HUES64 (cell line): ENCODE measurements around the gene ZIM2.

ENCODE experiments used
- H3K27ac ChIP-seq: 2 replicates; pipeline ENCODE4 v1.7.0; 2013; ENCODE audit warnings: low read depth, low read length, inconsistent platforms
- H3K27me3 ChIP-seq: 2 replicates; pipeline ENCODE4 v1.6.1; 2013; ENCODE audit warnings: mild to moderate bottlenecking, low read length; ENCODE audit not compliant: insufficient read depth
- H3K36me3 ChIP-seq: 2 replicates; pipeline ENCODE4 v1.6.1; 2013; ENCODE audit warnings: mild to moderate bottlenecking, low read length; ENCODE audit not compliant: insufficient read depth
- H3K4me1 ChIP-seq: 2 replicates; pipeline ENCODE4 v1.6.1; 2013; ENCODE audit warnings: mild to moderate bottlenecking, low read length, moderate library complexity; ENCODE audit not compliant: insufficient read depth
- H3K4me3 ChIP-seq: 2 replicates; pipeline ENCODE4 v1.5.1; 2013; ENCODE audit warnings: mild to moderate bottlenecking, low read length, moderate library complexity
- H3K9ac ChIP-seq: 2 replicates; pipeline ENCODE4 v1.6.1; 2013; ENCODE audit warnings: mild to moderate bottlenecking, low read depth, low read length
- H3K9me3 ChIP-seq: 2 replicates; pipeline ENCODE4 v1.6.1; 2013; ENCODE audit warnings: low read depth, low read length; ENCODE audit not compliant: insufficient read depth
- WGBS: fragments of 150-250, 120-280 bp; methylation state at CpG from one replicate; pipeline ENCODE4 v1.1.7; 2013; ENCODE audit warnings: missing lambda C conversion rate; 5-methylcytosine and 5-hydroxymethylcytosine counted together

ZIM2 gene

DNA sequence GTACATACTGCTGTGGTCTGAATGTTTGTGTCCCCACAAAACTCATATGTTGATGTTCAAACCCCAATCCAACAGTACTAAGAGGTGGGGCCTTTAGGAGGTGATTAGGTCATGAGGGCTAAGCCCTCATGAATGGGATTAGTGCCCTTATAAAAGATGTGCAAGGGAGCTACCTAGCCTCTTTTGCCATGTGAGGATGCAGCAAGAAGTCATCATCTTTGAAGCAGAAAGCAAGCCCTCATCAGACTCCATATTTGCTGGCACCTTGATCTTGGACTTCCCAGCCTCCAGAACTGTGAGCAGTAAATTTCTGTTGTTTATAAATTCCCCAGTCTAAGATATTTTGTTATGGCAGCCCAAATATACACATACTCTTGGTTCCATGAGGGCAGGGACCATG, 33.9 kb downstream of the ZIM2 start:
- Histone ChIP-seq H3K27me3 (no peaks in the 10 kb centered on the region), H3K36me3 (no peaks in the 10 kb centered on the region), H3K9ac (no peak overlapping the region), H3K27ac (no peak overlapping the region), H3K4me3 (no peak overlapping the region), H3K4me1 (no peaks in the 10 kb centered on the region), H3K9me3 (peaks cover 100% of the 10 kb centered on the region)

- no peaks in the 10 kb centered on the region for H3K36me3 ChIP-seq
- H3K9me3 ChIP-seq, result peaks cover 95% of the 10 kb centered on the region
- H3K9ac ChIP-seq, result no peak overlapping the region
- H3K27ac ChIP-seq, result no peak overlapping the region
- no peak overlapping the region for H3K4me3 ChIP-seq
- no peaks in the 10 kb centered on the region for H3K27me3 ChIP-seq
- no peaks in the 10 kb centered on the region for H3K4me1 ChIP-seq
- WGBS, result 56% methylated on average over 4 of the region's 4 CpGs
These were observed 62.2 kb downstream of the ZIM2 start for GRCh38 chr19:56778351-56778750.

- Histone ChIP-seq H3K9ac (no peak overlapping the region), H3K36me3 (no peaks in the 10 kb centered on the region), H3K27me3 (no peaks in the 10 kb centered on the region), H3K4me3 (no peak overlapping the region), H3K9me3 (peaks cover 91% of the 10 kb centered on the region), H3K4me1 (no peaks in the 10 kb centered on the region), H3K27ac (no peak overlapping the region)
- WGBS, result no CpG with 5 or more reads among the region's 4 CpGs
These were observed 70.9 kb downstream of the ZIM2 start for GRCh38 chr19:56769650-56770049.

DNA sequence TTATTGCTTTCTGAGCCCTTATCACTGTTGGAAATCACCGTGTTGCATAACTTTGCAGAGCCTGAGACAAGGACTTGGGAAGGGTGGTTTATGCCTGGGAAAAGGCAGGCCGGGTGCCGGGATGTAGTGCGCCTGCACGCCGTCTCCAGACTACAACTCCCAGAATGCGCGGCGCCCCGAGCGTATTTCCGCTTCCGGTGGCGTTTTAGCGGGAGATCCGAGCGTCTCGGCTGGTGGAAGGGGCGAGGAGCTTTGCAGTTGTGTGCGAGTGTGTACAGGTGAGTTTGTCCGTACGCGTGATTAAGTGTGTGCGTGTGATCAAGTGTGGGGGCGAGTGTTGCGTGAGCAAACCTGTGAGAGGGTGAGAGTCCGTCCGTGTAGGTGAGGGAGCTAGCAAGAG, 75.4 kb downstream of the ZIM2 start:
- no peak overlapping the region for H3K27ac ChIP-seq
- H3K9ac ChIP-seq, result no peak overlapping the region
- no peak overlapping the region for H3K4me3 ChIP-seq
- no peaks in the 10 kb centered on the region for H3K36me3 ChIP-seq
- no peaks in the 10 kb centered on the region for H3K27me3 ChIP-seq
- no peaks in the 10 kb centered on the region for H3K4me1 ChIP-seq
- 92% methylated on average over 28 of the region's 28 CpGs for WGBS
- peaks cover 97% of the 10 kb centered on the region for H3K9me3 ChIP-seq

- Histone ChIP-seq H3K27ac (no peak overlapping the region), H3K4me1 (no peaks in the 10 kb centered on the region), H3K9ac (no peak overlapping the region), H3K36me3 (no peaks in the 10 kb centered on the region), H3K4me3 (no peak overlapping the region), H3K9me3 (peaks cover 97% of the 10 kb centered on the region), H3K27me3 (no peaks in the 10 kb centered on the region)
- WGBS, result 79% methylated on average over 1 of the region's 1 CpG
These were observed 76.3 kb downstream of the ZIM2 start for GRCh38 chr19:56764196-56764695.

DNA sequence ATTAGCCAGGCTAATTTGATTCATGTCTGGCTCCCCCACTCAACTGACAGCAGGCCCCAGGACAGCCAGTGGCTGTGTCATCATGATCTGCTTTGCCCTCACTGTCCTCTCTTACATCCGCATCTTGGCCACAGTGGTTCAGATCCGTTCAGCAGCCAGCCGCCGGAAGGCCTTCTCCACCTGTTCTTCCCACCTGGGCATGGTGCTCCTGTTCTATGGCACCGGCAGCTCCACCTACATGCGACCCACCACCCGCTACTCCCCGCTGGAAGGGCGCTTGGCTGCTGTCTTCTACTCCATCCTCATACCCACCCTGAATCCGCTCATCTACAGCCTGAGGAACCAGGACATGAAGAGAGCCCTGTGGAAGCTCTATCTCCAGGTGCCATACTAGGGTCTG, 79.7 kb downstream of the ZIM2 start:
- no peak overlapping the region for H3K9ac ChIP-seq
- H3K27ac ChIP-seq, result no peak overlapping the region
- 89% methylated on average over 10 of the region's 10 CpGs for WGBS
- no peaks in the 10 kb centered on the region for H3K36me3 ChIP-seq
- peaks cover 100% of the 10 kb centered on the region for H3K9me3 ChIP-seq
- no peaks in the 10 kb centered on the region for H3K4me1 ChIP-seq
- no peak overlapping the region for H3K4me3 ChIP-seq
- H3K27me3 ChIP-seq, result no peaks in the 10 kb centered on the region

DNA sequence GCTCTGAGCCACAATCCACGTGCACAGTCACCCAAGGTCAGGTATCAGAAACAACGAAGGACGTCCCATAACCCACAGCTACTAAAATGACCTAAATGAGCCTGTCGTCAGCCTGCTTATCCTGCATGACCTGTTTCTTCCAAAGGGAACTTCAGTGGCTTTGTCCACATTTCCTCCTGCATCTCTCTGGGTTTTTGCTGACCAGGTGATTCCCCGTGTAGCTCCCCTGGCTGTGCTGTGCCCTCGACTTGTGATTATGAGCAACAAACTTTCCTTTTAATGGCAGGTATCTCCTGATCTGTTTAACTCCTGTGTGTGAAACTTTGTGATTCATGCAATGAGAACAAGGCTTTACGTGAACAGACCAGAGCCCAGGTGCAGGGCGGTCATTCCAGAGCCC, 81.0 kb downstream of the ZIM2 start:
- Histone ChIP-seq H3K27me3 (no peaks in the 10 kb centered on the region), H3K9ac (no peak overlapping the region), H3K4me1 (no peaks in the 10 kb centered on the region), H3K9me3 (peaks cover 95% of the 10 kb centered on the region), H3K36me3 (no peaks in the 10 kb centered on the region), H3K4me3 (no peak overlapping the region), H3K27ac (no peak overlapping the region)
- 70% methylated on average over 8 of the region's 8 CpGs for WGBS

DNA sequence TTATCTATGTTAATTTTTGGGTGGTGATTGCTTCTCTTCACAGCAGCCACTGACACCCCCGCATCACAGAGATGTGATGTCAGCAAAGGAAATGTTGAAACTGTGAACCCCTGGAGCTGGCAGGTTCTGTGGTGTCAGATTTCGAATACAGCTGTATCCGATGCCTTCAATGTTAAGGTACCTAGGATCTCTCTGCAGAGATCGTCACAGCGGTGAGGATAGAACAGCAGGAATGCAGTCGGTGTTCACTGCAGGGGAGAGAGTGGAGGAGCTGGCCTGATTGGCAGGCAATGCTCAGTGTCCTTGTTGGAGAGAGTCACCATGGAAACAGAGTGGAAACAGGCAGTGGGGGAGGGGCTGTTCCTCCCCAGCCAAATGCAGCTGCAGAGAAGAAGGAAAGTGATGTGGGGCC, 89.4 kb downstream of the ZIM2 start:
- no peaks in the 10 kb centered on the region for H3K36me3 ChIP-seq
- no peaks in the 10 kb centered on the region for H3K27me3 ChIP-seq
- no peak overlapping the region for H3K9ac ChIP-seq
- 87% methylated on average over 6 of the region's 6 CpGs for WGBS
- H3K4me1 ChIP-seq, result no peaks in the 10 kb centered on the region
- peaks cover 83% of the 10 kb centered on the region for H3K9me3 ChIP-seq
- no peak overlapping the region for H3K4me3 ChIP-seq
- no peak overlapping the region for H3K27ac ChIP-seq

- Histone ChIP-seq H3K9ac (no peak overlapping the region), H3K4me1 (no peaks in the 10 kb centered on the region), H3K36me3 (no peaks in the 10 kb centered on the region), H3K4me3 (no peak overlapping the region), H3K9me3 (peaks cover 80% of the 10 kb centered on the region), H3K27ac (no peak overlapping the region), H3K27me3 (no peaks in the 10 kb centered on the region)
- 89% methylated on average over 11 of the region's 11 CpGs for WGBS
These were observed 89.9 kb downstream of the ZIM2 start for GRCh38 chr19:56750658-56751057.

- Histone ChIP-seq H3K9ac (no peak overlapping the region), H3K4me1 (no peaks in the 10 kb centered on the region), H3K4me3 (no peak overlapping the region), H3K27me3 (no peaks in the 10 kb centered on the region), H3K27ac (no peak overlapping the region), H3K9me3 (peaks cover 75% of the 10 kb centered on the region), H3K36me3 (no peaks in the 10 kb centered on the region)
- 60% methylated on average over 4 of the region's 5 CpGs for WGBS
These were observed 92.1 kb downstream of the ZIM2 start for GRCh38 chr19:56748378-56748777.

GRCh38 chr19:56746367-56746766, 94.2 kb downstream of the ZIM2 start:
- H3K9me3 ChIP-seq, result peaks cover 74% of the 10 kb centered on the region
- 26% methylated on average over 3 of the region's 3 CpGs for WGBS

GRCh38 chr19:56740501-56740900, 100.0 kb downstream of the ZIM2 start:
- H3K4me3 ChIP-seq, result no peak overlapping the region
- H3K4me1 ChIP-seq, result no peaks in the 10 kb centered on the region
- no peak overlapping the region for H3K27ac ChIP-seq
- H3K9ac ChIP-seq, result no peak overlapping the region
- 65% methylated on average over 3 of the region's 3 CpGs for WGBS
- no peaks in the 10 kb centered on the region for H3K36me3 ChIP-seq
- peaks cover 81% of the 10 kb centered on the region for H3K9me3 ChIP-seq
- no peaks in the 10 kb centered on the region for H3K27me3 ChIP-seq

More at GRCh38 chr19:56746367-56746766, 94.2 kb downstream of the ZIM2 start:
- no peak overlapping the region for H3K4me3 ChIP-seq
- H3K27me3 ChIP-seq, result no peaks in the 10 kb centered on the region
- H3K9ac ChIP-seq, result no peak overlapping the region
- H3K36me3 ChIP-seq, result no peaks in the 10 kb centered on the region
- no peak overlapping the region for H3K27ac ChIP-seq
- no peaks in the 10 kb centered on the region for H3K4me1 ChIP-seq
